Choroid plexus epithelial cell (primary cell): ENCODE data around the gene PARN.

Experiments used
- DNase-seq: peaks from one replicate; pipeline ENCODE4 v3.0.0-alpha.2; 2010; ENCODE audit warnings: low read depth
- H3K4me3 ChIP-seq: 2 replicates; pipeline ENCODE4 v1.5.1; 2011; ENCODE audit warnings: low read depth, mild to moderate bottlenecking, control low read depth, low read length, moderate library complexity
- CTCF ChIP-seq: conservative IDR thresholded peaks from 2 replicates; pipeline ENCODE4 v1.5.1; 2011; ENCODE audit warnings: low read depth, mild to moderate bottlenecking, control low read depth, inconsistent platforms, low read length, moderate library complexity

Gene PARN

GRCh38 chr16:14388243-14388642, 241.8 kb downstream of the PARN start:
- no peak for DNase-seq
- no peak for TF ChIP-seq CTCF
- no peak overlapping the region for H3K4me3 ChIP-seq

GRCh38 chr16:14386115-14386514, 243.9 kb downstream of the PARN start:
- DNase-seq, result no peak
- no peak for TF ChIP-seq CTCF
- H3K4me3 ChIP-seq, result no peak overlapping the region
